CD4-positive, alpha-beta T cell treated with Interleukin-21 for 1 hour (primary cell): Measurements from ENCODE around the gene MINDY2.
"Not testable (repeated sequence)": the region's sequence is repeated elsewhere in the genome, so short reads cannot be mapped to it uniquely, and the experiment has no call there.

Experiments used
- DNase-seq: peaks from one replicate; pipeline ENCODE4 v3.0.0-alpha.2; 2020

Gene MINDY2

GRCh38 chr15:58833681-58834426, 62.8 kb downstream of the MINDY2 start:
- not testable (repeated sequence) for DNase-seq

GRCh38 chr15:58839485-58839884, 68.4 kb downstream of the MINDY2 start:
- DNase-seq, result peak; percentile 1

GRCh38 chr15:58840048-58840447, 68.9 kb downstream of the MINDY2 start:
- DNase-seq, result no peak

- no peak for DNase-seq
Measured at GRCh38 chr15:58842713-58843396, 71.8 kb downstream of the MINDY2 start.

GRCh38 chr15:58851205-58851604, 80.1 kb downstream of the MINDY2 start:
- DNase-seq, result not testable (repeated sequence)

- no peak for DNase-seq
Measured at GRCh38 chr15:58852347-58852746, 81.2 kb downstream of the MINDY2 start.

- no peak for DNase-seq
Measured at GRCh38 chr15:58854593-58854992, 83.5 kb downstream of the MINDY2 start.

GRCh38 chr15:58856086-58856485, 85.0 kb downstream of the MINDY2 start:
- DNase-seq, result no peak

- not testable (repeated sequence) for DNase-seq
Measured at GRCh38 chr15:58856621-58857020, 85.5 kb downstream of the MINDY2 start.

GRCh38 chr15:58862326-58862725, 91.2 kb downstream of the MINDY2 start:
- DNase-seq, result no peak

- no peak for DNase-seq
Measured at GRCh38 chr15:58864602-58865424, 93.7 kb downstream of the MINDY2 start.

- no peak for DNase-seq
Measured at GRCh38 chr15:58865425-58865880, 94.4 kb downstream of the MINDY2 start.

GRCh38 chr15:58867926-58868325, 96.8 kb downstream of the MINDY2 start:
- DNase-seq, result no peak

- DNase-seq, result no peak
Measured at GRCh38 chr15:58870451-58870850, 99.3 kb downstream of the MINDY2 start.

GRCh38 chr15:58873267-58873666, 102.2 kb downstream of the MINDY2 start:
- no peak for DNase-seq

- no peak for DNase-seq
Measured at GRCh38 chr15:58875343-58875742, 104.2 kb downstream of the MINDY2 start.

- DNase-seq, result no peak
Measured at GRCh38 chr15:58876306-58877106, 105.4 kb downstream of the MINDY2 start.

GRCh38 chr15:58877999-58878825, 107.1 kb downstream of the MINDY2 start:
- DNase-seq, result no peak

- no peak for DNase-seq
Measured at GRCh38 chr15:58880320-58880719, 109.2 kb downstream of the MINDY2 start.

GRCh38 chr15:58882243-58882642, 111.1 kb downstream of the MINDY2 start:
- DNase-seq, result no peak

GRCh38 chr15:58883926-58884325, 112.8 kb downstream of the MINDY2 start:
- DNase-seq, result not testable (repeated sequence)

- DNase-seq, result no peak
Measured at GRCh38 chr15:58886921-58887320, 115.8 kb downstream of the MINDY2 start.
